ENCODE data around the gene DNAI1.
A peak's percentile ranks its signal among the peaks of the same experiment; 100 is the strongest.

Gene DNAI1

GRCh38 chr9:34547960-34548611 is 89.5 kb downstream of the DNAI1 start:
- peak; percentile 30 for DNase-seq

DNA sequence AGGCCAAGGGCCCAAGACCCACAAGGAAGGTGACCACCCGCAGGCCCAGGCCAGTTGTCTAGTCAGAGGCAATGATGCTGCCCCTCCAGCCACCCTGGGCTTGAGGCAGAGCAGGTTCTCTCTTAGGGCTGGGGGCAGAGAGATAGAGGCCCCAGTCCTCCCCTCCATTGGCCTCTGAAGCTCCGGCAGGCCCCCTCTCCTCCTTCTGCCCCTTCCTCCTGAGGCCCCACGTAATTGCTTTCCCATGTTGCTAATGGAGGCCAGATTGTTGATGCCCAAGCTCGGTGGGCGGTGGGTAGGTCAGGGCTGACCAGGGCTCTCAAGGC is 90.8 kb downstream of the DNAI1 start:
- no peak for DNase-seq

GRCh38 chr9:34550016-34550680 is 91.5 kb downstream of the DNAI1 start:
- no peak for DNase-seq

DNA sequence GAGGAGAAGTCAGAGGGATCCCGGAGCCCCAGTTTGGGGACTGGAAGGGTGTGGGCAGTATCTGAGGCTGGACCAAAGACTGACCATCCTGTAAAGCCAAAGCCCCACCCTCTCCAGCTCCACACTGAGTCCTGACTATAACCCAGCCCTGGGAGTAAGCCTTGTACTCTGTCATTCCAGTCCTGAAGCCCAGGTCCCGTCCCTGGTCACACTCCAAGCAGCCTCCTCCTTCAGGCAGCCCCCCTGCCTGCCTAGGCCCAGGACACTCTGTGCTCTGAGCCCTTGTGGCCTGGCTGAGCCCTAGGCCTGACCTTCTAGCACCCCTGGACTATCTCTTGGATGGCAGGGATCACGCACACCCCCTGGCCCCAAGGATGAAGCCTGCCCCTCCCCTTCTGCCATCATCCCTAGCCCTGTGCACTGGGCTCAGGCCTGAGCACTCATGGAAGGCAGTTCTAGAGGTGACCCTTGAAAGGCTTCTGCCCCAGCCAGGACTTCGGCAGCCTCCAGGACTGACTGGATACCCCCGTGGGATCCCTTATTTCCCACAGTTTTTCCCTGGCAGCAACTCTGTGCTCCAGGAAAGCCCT is 92.2 kb downstream of the DNAI1 start:
- DNase-seq: no peak

- no peak for DNase-seq
Measured at GRCh38 chr9:34551751-34552605, 93.4 kb downstream of the DNAI1 start.

DNA sequence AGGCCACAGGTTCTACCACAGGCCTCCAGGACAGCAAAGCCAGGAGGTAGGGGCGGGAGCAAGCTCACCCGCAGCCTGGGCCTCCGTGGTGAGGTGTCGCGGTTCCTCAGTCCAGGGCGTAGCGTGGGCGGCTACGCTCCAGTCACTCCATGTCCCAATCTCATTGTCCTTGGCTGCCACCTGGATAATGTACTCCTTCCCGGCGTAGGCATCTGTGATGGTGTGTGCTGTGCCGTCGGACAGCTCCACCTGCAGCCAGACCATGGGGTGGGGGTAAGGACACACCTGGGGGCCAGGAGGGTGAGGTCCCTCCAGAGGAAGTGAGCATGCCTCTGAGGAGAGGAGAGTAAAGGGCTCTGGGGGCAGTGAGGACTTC is 94.0 kb downstream of the DNAI1 start:
- DNase-seq: no peak

DNA sequence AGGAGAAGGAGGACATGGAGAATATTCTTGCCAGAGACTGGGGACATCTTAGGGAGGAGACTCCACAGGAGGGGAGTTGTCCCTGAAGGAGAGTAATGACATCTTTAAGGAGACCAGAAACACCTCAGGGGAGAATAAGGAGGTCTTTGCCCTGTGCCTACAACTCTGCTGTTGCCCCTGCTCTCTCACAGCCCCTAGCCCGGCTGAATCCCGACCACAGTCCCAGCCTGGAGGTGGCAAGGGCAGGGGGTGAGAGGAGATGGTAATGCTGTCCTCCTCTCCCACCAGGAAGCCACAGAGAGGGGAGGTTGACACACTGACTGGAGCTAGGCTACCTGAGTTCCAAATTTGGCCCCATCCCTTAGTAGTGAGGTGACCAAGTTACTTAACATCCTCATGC is 94.4 kb downstream of the DNAI1 start:
- DNase-seq: no peak

DNA sequence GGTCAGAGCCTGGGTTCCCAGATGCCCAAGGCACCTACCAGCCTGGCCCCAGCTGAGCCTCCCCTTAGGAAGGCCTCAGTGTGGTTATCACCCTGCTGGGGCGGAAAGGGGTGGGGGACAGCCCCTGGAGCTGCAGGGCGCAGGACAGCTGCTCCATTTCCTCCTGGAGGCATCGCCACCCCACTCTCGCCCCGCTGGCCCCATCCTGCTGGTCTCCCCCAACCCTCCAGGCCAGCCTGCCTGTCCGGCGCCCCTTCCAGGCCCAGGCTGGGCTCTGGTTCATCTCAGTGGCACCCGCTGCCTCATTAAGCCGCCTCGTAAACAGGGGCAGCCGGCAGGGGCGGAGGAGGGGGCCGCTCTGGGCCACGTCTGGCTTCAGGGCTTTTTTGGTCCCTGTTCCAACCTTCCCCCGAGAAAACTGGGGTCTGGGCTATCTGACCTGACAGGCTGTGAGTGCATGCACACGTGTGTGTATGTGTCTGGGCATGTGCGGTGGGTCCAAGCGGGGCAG is 95.0 kb downstream of the DNAI1 start:
- no peak for DNase-seq

DNA sequence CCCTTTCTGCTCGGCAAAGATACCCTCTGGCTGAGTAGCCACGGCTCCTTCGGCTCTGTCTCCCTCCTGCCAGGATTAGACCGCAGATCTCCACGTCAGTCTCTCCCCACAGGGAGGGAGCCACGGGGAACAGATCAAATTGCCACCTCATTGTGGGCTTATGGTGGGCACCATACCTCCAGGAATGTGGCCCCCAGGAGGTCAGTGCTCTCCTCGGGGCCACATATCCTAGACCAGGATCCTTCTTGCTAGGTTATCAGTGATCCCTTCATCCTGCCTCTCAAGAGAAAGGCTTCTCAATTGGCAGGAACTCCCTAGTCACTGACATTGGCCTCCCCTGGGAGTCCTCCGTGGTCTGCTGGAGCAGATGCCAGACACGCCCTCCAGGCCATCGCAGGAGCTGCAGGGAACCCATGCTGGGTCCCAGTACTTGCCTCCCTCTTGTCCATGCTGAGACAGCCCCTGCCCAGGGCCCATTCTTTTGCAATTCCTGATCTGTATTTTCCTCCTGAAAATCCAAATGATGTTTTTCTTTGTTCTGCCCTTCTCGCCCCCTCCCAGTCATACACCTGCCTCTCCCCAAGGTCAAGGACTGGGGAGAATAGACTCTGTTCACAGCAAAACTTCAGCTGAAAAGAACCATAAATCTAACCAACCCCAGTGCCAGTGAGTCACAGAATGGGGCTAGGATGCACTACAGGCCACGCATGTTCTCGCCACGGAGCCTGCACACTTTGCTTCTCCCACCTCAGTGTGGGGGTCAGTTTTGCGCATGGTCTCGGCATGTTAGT is 95.8 kb downstream of the DNAI1 start:
- peak; percentile 70 for DNase-seq

- DNase-seq: no peak
Measured at GRCh38 chr9:34555002-34555348, 96.4 kb downstream of the DNAI1 start.

GRCh38 chr9:34555500-34555899 is 96.9 kb downstream of the DNAI1 start:
- DNase-seq: no peak

DNA sequence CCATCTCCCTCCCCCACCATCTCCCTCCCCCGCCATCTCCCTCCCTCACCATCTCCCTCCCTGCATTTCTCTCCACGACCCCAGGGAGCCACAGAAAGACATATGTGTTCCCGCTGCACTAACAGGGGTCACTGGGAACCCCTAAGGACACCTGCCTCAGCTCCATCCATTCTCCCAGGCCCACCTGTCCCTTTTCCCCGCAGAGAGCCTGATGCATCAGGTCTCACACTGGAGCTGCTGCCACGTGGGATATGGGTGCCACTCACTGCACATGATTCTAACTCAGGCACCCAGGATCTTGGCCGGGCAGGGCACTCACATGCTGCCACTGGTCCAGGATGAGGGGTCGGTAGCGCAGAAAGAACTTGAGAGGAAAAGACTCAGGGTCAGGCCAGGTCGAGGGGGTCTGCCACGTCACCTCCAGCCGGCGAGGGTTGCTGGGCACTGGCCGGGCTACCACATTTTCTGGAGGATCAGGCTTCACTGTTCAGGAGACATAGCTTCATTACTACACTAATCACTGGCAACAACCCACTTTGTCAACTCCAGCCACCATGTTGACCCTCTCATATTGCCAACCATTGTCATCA is 97.4 kb downstream of the DNAI1 start:
- DNase-seq: no peak

- DNase-seq: no peak
Measured at GRCh38 chr9:34556949-34557348, 98.3 kb downstream of the DNAI1 start.

- DNase-seq: no peak
Measured at GRCh38 chr9:34557426-34558321, 99.1 kb downstream of the DNAI1 start.

DNA sequence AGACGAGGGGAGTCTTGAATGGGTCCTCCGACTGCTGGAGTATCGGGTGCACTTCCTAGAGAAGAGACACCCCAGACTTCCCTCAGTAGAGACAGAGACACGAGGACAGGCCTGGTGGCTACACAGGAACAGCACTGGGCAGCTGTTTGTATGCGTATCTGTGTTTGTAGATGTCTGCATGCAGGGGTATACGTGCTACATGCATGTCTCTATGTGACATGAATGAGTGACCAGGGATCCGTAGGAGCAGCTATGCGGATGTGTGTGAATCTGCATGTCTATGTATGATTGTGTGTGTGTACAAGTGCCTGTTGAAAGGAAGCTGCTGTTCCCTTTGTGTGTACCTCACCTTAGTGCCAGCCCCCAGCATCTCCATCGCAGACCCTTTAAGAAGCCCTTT is 99.8 kb downstream of the DNAI1 start:
- no peak for DNase-seq

DNA sequence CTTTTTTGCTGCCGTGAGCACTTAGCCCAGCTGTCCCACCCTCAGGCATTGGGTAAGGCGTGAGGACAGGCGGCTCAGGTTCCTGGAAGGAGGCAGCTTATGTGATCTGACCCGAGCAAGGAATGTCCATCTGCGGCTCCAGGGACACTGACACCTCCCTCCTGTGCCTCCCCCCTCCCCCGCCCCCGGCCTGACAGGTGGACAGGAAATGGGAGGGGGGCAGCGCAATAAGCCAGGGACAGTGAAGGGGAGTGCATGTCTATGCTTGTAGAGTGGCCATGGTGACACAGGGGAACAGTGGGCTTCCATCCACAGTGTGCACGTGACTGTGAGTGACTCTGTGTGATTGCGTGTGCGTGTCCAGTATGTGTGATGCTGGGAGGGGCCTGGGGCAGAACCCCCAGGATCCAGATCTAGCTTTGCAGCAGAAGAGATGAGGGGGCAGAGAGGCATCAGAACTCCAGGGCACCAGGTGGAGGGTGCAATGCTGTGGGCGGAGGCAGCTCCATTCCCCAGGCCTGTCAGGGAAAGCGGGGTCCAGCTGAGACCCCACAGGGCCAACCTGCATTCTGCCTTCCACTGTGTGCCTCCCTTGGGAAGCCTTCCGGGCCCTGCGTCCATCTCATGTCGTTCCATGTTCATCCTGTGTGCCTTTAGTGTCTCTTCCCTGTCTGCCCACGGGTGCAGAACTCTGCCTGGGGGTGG is 100.5 kb downstream of the DNAI1 start:
- no peak for DNase-seq

- DNase-seq: no peak
Measured at GRCh38 chr9:34559624-34560455, 101.2 kb downstream of the DNAI1 start.

- no peak for DNase-seq
Measured at GRCh38 chr9:34560599-34561214, 102.1 kb downstream of the DNAI1 start.

- DNase-seq: peak; percentile 19
Measured at GRCh38 chr9:34562135-34562745, 103.6 kb downstream of the DNAI1 start.
